GM12878 (cell line): ENCODE results near the gene ARHGAP26. TPM values are rescaled to one million over a fixed set of nuclear protein-coding genes. Genes with fewer than 3 reads are reported as not detected.

ENCODE experiments used
- ATF7 ChIP-seq: fragments of 450-650 bp; IDR thresholded peaks from 2 replicates; pipeline ENCODE4 v1.6.1; 2016; ENCODE audit warnings: low read depth, mild to moderate bottlenecking
- CHD4 ChIP-seq: fragments of 200-600 bp; sonication (generic); IDR thresholded peaks from 2 replicates; pipeline ENCODE4 v1.6.1; 2016; ENCODE audit warnings: mild to moderate bottlenecking
- ELK1 ChIP-seq: IDR thresholded peaks from 2 replicates; pipeline ENCODE4 v1.6.1; 2012; ENCODE audit warnings: low read depth, low read length, improper control_type of control experiment
- HDAC2 ChIP-seq: fragments of 200-600 bp; sonication (generic); IDR thresholded peaks from 2 replicates; pipeline ENCODE4 v1.6.1; 2017
- IKZF1 ChIP-seq: fragments of 450-650 bp; conservative IDR thresholded peaks from 2 replicates; pipeline ENCODE4 v1.6.1; 2017; ENCODE audit warnings: antibody characterized with exemption, mild to moderate bottlenecking
- IKZF2 ChIP-seq, 2 experiments: fragments of 450-650 bp; IDR thresholded peaks; 2 replicates each; pipeline ENCODE4 v1.6.1; 2017; ENCODE audit warnings: mild to moderate bottlenecking in 2 of 2, moderate library complexity in 2 of 2
- KLF5 ChIP-seq: fragments of 450-650 bp; IDR thresholded peaks from 2 replicates; pipeline ENCODE4 v1.6.1; 2014; ENCODE audit warnings: mild to moderate bottlenecking; ENCODE audit not compliant: partially characterized antibody
- MTA2 ChIP-seq: fragments of 450-650 bp; IDR thresholded peaks from 2 replicates; pipeline ENCODE4 v1.6.1; 2016; ENCODE audit warnings: low read depth, mild to moderate bottlenecking, moderate library complexity
- NFYB ChIP-seq: IDR thresholded peaks from 2 replicates; pipeline ENCODE4 v1.6.1; 2011; ENCODE audit warnings: low read depth, mild to moderate bottlenecking, low read length, improper control_type of control experiment, moderate library complexity; ENCODE audit not compliant: insufficient read depth
- RUNX3 ChIP-seq: IDR thresholded peaks from 2 replicates; pipeline ENCODE4 v1.6.1; 2012; ENCODE audit warnings: low read length, inconsistent platforms
- SIN3A ChIP-seq: IDR thresholded peaks from 2 replicates; pipeline ENCODE4 v1.6.1; 2012; ENCODE audit warnings: low read depth, low read length, improper control_type of control experiment
- SMARCA5 ChIP-seq: fragments of 450-650 bp; IDR thresholded peaks from 2 replicates; pipeline ENCODE4 v1.6.1; 2017; ENCODE audit warnings: mild to moderate bottlenecking
- ZNF217 ChIP-seq: fragments of 450-650 bp; IDR thresholded peaks from 2 replicates; pipeline ENCODE4 v1.6.1; 2017; ENCODE audit warnings: antibody characterized with exemption, mild to moderate bottlenecking
- ZNF274 ChIP-seq: IDR thresholded peaks from one replicate; pipeline ENCODE4 v1.8.0; 2011; ENCODE audit not compliant: insufficient read length, insufficient read depth
- ZNF687 ChIP-seq: fragments of 450-650 bp; IDR thresholded peaks from 2 replicates; pipeline ENCODE4 v1.6.1; 2017; ENCODE audit warnings: mild to moderate bottlenecking, moderate library complexity
- polyA plus RNA-seq, 11 experiments: library from polyadenylated mRNA; depleted of rRNA in 4 of 11; unstranded in 6 of 11; stranded (reverse) in 5 of 11; fragments of >200 nt; fragmentation: Nextera tagmentation in 4 of 11; fragmentation: Illumina TruSeq in 1 of 11; extraction: Ambion mirVana in 4 of 11; extraction: Trizol in 1 of 11; gene quantifications; 1 replicate in 1 of 11; 2 replicates in 10 of 11; pipeline versions ENCODE4 v1.2.1 to v1.2.3, GENCODE V29; 2011 to 2016; ENCODE audit warnings: inconsistent platforms in 2 of 11, missing spikeins in 2 of 11, low read depth in 1 of 11
- total RNA-seq, 4 experiments: library from RNA; depleted of rRNA in 3 of 4; stranded (reverse); fragments of >200 nt in 3 of 4; fragmentation: Illumina TruSeq in 1 of 4; extraction: Trizol in 1 of 4; gene quantifications; 2 replicates each; pipeline versions ENCODE4 v1.2.1 to v1.2.3, GENCODE V29; 2013 to 2021
- TF ChIP-seq, protein P1 (sequence below): fragments of 450-650 bp; IDR thresholded peaks from 2 replicates; pipeline ENCODE4 v1.6.1; 2017; ENCODE audit warnings: antibody characterized with exemption, mild to moderate bottlenecking, moderate library complexity
- TF ChIP-seq, protein P2 (sequence below): fragments of 450-650 bp; IDR thresholded peaks from 2 replicates; pipeline ENCODE4 v1.6.1; 2017; ENCODE audit warnings: low read depth, mild to moderate bottlenecking, moderate library complexity
- TF ChIP-seq, protein P3 (sequence below): fragments of 450-650 bp; IDR thresholded peaks from 2 replicates; pipeline ENCODE4 v1.6.1; 2016; ENCODE audit warnings: mild to moderate bottlenecking
- TF ChIP-seq, protein P4 (sequence below): IDR thresholded peaks from 2 replicates; pipeline ENCODE4 v1.6.1; 2012; ENCODE audit warnings: low read depth, low read length, improper control_type of control experiment

Gene ARHGAP26
- total and polyA plus RNA-seq, 10 of the 15 experiments (the other 5 are each of a cell fraction or from before 2014, with no cell fraction given): 9.4 to 41.5 (median 19.3) TPM

- TF ChIP-seq NFYB (no peak), IKZF1 (peak; percentile 73), MTA2 (peak; percentile 57), CHD4 (no peak), SMARCA5 (peak; percentile 27; the same call in 1 of the 2 replicates), KLF5 (no peak), RUNX3 (peak; percentile 66; the same call in 1 of the 2 replicates), ZNF274 (no peak), HDAC2 (no peak), IKZF2 (IDR thresholded peaks at IDR 0.05) (peak; percentile 71 to 73; a peak in 3 of 4 replicates), ZNF687 (peak; percentile 23; the same call in 1 of the 2 replicates), ATF7 (no peak), ZNF217 (0 out of 2 replicates have a peak, but pooled peaks have one; percentile 60), ELK1 (no peak), SIN3A (no peak)
- TF ChIP-seq, protein P1, sequence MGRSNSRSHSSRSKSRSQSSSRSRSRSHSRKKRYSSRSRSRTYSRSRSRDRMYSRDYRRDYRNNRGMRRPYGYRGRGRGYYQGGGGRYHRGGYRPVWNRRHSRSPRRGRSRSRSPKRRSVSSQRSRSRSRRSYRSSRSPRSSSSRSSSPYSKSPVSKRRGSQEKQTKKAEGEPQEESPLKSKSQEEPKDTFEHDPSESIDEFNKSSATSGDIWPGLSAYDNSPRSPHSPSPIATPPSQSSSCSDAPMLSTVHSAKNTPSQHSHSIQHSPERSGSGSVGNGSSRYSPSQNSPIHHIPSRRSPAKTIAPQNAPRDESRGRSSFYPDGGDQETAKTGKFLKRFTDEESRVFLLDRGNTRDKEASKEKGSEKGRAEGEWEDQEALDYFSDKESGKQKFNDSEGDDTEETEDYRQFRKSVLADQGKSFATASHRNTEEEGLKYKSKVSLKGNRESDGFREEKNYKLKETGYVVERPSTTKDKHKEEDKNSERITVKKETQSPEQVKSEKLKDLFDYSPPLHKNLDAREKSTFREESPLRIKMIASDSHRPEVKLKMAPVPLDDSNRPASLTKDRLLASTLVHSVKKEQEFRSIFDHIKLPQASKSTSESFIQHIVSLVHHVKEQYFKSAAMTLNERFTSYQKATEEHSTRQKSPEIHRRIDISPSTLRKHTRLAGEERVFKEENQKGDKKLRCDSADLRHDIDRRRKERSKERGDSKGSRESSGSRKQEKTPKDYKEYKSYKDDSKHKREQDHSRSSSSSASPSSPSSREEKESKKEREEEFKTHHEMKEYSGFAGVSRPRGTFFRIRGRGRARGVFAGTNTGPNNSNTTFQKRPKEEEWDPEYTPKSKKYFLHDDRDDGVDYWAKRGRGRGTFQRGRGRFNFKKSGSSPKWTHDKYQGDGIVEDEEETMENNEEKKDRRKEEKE: no peak
- TF ChIP-seq, protein P2, sequence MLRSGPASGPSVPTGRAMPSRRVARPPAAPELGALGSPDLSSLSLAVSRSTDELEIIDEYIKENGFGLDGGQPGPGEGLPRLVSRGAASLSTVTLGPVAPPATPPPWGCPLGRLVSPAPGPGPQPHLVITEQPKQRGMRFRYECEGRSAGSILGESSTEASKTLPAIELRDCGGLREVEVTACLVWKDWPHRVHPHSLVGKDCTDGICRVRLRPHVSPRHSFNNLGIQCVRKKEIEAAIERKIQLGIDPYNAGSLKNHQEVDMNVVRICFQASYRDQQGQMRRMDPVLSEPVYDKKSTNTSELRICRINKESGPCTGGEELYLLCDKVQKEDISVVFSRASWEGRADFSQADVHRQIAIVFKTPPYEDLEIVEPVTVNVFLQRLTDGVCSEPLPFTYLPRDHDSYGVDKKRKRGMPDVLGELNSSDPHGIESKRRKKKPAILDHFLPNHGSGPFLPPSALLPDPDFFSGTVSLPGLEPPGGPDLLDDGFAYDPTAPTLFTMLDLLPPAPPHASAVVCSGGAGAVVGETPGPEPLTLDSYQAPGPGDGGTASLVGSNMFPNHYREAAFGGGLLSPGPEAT: peak; percentile 93
- TF ChIP-seq, protein P3, sequence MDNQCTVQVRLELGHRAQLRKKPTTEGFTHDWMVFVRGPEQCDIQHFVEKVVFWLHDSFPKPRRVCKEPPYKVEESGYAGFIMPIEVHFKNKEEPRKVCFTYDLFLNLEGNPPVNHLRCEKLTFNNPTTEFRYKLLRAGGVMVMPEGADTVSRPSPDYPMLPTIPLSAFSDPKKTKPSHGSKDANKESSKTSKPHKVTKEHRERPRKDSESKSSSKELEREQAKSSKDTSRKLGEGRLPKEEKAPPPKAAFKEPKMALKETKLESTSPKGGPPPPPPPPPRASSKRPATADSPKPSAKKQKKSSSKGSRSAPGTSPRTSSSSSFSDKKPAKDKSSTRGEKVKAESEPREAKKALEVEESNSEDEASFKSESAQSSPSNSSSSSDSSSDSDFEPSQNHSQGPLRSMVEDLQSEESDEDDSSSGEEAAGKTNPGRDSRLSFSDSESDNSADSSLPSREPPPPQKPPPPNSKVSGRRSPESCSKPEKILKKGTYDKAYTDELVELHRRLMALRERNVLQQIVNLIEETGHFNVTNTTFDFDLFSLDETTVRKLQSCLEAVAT: 0 out of 2 replicates have a peak, but pooled peaks have one; percentile 19
- TF ChIP-seq, protein P4, sequence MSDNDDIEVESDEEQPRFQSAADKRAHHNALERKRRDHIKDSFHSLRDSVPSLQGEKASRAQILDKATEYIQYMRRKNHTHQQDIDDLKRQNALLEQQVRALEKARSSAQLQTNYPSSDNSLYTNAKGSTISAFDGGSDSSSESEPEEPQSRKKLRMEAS: no peak
These were observed 266.2 kb downstream of the ARHGAP26 start (continued) for GRCh38 chr5:143036146-143036927.
